HG02623 (cell line): ENCODE data around the gene GPER1.
"Not testable (repeated sequence)": the region's sequence is repeated elsewhere in the genome, so short reads cannot be mapped to it uniquely, and the experiment has no call there.

Source experiments
- ATAC-seq: cut with Tn5 transposase; IDR thresholded peaks from one replicate; pipeline ENCODE4 v1.9.1; 2021; ENCODE audit warnings: moderate library complexity; ENCODE audit not compliant: unreplicated experiment

Gene GPER1

DNA sequence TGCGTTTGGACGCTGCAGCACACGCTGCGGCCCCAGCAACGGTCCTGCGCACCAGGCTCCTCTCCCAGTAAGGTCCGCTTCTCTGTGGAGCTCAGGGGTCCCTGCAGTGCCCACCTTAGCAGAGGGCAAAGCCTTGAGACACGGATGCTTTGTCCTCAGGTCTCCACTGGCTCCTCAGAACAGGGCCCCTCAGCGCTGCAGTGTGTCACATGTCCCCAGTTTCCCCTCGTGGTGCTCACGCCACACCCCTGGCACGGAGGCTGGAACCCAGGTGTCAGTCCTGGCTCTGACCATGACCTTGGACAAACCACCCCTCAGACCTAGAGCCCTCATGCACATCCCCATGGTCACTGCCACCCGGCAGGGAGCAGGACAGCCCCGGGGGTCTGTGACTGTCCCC is 19.9 kb upstream of the GPER1 start:
- ATAC-seq = no peak

- ATAC-seq = no peak
Observed at GRCh38 chr7:1068619-1069018, 19.3 kb upstream of the GPER1 start.

- no peak for ATAC-seq
Observed at GRCh38 chr7:1070544-1071011, 17.3 kb upstream of the GPER1 start.

DNA sequence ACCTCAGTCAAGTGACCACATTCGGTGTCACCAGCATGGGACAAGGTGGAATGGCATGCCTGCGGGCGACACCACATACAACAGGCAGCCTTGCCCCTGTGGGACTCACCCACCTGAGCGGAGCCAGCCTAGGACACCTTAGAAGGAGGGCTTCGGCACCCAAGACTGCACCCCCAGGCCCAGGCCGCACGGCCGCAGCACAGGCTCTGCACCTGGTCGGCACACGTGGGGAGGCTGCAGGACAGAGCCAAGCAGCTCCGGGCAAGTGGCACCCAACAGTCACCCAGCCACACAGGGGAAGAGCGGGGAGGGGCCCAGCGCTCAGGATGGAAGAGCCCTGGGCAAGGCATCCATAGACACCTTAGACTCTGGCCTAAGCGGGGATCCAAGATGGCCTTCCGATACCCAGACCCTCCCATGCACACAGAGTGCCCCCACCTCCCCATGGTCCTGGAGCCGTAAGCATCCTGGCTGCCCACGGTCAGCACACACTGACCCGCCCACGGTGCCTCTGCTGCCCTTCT is 16.1 kb upstream of the GPER1 start:
- ATAC-seq = no peak

GRCh38 chr7:1073142-1073977 is 14.6 kb upstream of the GPER1 start:
- no peak for ATAC-seq

DNA sequence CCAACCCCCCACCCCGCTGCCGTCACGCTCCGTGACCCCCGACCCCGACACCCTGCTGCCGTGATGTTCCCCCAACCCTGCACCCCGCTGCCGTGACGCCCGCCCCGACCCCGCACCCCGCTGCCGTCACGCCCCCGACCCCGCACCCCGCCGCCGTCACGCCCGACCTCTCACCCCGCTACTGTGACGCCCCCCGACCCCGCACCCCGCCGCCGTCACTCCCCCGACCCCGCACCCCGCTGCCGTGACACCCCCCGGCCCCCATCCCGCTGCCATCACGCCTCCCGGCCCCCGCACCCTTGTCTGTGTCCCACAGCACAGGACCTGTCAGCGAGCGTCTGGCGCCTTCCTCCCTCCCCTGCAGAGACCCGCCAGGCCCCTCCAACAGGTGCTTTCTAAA is 13.9 kb upstream of the GPER1 start:
- ATAC-seq = not testable (repeated sequence)

GRCh38 chr7:1074593-1075431 is 13.1 kb upstream of the GPER1 start:
- ATAC-seq = no peak

GRCh38 chr7:1076184-1077072 is 11.5 kb upstream of the GPER1 start:
- ATAC-seq = no peak

- ATAC-seq = no peak
Observed at GRCh38 chr7:1078519-1078918, 9.4 kb upstream of the GPER1 start.

DNA sequence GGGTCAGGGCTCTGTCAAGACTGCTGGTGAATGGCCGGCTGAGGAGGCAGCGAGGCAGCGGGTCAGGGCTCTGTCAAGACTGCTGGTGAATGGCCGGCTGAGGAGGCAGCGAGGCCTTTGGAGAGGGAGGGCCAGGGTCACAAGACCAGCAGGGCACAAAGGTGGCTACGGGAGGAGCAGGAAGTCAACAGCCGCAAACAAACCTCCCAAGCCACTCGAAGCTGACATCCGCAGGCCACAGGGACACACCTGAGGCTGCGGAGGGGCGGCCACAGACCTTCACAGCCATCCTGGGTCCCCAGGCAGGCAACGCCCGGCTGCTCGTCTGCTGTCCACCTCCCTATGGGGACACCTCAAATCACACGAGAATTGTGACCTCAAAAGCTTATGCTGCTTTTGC is 8.9 kb upstream of the GPER1 start:
- no peak for ATAC-seq

GRCh38 chr7:1079546-1079945 is 8.4 kb upstream of the GPER1 start:
- no peak for ATAC-seq

DNA sequence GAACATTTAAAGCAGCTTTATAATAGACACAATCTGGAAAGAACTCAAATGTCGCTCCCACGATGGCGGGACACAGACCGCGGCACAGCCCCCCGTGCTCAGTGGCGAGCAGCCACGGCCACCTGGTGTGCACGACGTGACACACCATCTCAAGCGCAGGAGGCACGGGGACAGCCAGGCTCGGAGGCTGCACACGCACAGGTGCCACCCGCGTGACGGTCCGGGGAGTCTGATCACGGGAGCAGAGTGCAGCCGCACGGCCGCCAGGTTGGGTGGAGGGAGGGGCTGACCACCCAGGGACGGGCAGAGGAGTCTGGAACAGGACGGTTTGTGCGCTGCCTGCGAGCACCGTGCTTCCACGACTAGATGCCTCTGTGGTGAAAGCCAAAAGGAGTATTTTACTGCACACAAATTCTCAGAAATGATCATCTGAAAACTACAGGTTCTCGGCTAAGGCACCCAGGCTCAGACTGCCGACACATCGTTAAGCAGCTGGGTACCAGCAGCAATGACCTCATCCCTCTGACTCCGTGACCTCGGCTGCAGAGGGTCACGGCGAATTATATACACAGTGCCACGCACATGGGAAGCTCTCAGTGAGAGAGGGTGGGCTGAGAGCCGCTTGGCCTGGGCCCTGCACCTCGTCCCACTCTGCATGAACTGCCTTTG is 7.5 kb upstream of the GPER1 start:
- ATAC-seq = no peak

- ATAC-seq = no peak
Observed at GRCh38 chr7:1080921-1081255, 7.0 kb upstream of the GPER1 start.

GRCh38 chr7:1081336-1081735 is 6.6 kb upstream of the GPER1 start:
- ATAC-seq = no peak

DNA sequence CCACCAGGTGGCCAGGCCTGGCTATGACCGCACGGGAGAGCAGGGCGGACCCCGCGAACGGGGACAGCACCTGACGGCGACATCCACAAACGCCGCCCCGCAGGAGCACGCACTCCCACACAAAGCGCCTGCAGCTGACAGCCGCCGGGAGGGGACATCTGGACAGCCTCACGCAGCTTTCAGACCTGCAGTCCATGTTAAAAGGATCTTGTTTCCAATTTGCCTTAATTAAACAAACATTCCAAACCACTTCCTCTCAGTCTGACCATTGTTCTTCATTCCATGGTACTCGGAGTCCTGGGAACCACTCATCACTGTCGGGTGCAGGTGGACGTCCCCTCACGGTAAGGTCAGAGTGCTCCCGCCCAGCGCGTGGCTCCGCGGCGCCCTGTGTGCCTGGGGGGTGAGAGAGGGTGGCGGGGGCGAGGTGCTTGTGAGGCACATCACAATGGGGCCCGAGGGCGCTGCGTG is 5.9 kb upstream of the GPER1 start:
- ATAC-seq = no peak

DNA sequence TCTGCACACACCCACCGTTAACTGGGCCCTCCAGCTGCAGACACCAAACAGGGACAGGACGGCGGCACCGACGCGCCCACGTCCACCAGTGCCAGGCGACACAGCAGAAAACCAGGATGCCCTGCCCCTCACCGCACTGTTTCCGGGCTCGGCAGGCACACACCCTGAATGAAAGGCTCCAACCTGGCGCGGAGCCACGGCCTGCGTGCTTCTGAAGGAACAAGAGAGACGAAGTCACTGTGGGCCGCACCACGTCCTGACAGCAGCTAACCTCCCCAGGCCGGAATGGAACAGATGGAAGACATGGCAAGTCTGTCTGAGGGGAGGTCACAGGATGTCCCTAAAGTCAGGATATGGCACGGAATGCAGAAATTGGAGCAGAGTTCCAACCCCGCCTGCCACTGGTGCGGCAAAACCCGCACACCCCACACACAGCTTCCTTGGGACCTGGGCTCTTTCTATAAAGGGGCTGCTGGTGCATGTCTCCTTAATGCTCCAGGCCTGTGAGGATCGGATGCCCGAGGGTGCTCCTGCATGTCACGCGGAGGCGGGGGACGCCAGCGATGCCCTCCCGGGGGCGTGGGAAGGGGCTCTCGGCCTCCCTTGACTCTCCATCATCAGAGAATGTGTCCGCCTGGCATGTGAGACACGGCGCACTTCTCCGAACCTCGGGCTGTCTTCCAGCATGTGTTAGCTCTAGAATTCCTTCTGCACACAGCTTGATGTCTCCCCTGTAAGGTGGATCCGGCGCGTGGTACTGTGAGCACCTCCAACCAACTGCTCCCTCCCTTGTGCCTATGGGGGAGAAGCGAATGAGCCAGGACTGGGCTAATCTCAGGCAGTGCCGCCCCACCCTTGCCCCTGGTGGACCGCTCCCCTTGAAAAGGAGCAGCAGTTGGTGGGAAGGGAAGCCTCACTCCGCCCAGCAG is 3.9 kb upstream of the GPER1 start:
- ATAC-seq = no peak

DNA sequence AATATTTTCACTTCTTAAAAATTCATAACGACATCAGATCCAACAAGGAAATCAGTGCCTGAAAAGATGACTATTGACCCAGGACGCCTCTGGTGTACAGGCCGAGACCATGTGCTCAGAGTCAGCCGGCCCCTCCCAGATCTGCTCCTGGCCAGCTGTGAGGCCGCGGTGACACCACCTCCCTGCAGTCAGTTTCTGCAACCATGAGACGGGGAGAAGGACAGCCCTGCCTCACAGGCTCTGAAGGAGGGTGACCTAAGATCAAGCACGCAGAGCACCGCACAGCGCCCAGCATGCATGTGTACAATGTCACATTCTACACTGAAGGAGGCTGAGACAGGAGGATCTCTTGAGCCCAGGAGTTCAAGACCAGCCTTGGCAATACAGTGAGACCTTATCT is 2.6 kb upstream of the GPER1 start:
- ATAC-seq = no peak

DNA sequence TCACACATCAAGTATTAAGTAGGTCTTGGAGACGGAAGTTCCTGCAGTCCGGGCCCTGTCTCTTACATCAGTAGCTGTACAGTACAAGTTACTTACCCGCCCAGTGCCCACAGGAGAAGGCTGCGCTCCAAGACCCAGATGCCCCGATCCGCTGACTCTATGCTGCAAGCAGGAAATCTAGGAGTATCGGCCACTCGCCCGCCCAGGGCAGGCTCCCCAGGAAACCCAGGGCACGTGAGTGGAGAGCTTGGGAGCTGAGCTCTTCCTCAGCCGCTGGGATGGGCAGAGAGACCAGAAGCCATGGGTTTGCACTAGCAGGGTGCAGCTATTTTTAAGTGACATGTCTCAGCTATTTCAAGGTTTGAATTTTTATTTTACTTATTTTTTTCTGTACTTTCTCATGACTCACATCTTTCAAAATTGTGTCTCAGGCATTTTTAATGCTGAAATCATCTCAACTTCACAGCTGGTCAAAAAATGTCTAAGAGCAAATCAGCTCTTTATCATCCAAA is 1.9 kb upstream of the GPER1 start:
- no peak for ATAC-seq
